ENCODE results near the gene CCNT2.

- no peak for TF ChIP-seq EP300 (IDR thresholded peaks at IDR 0.05)
- no peak for TF ChIP-seq CTCF (IDR thresholded peaks at IDR 0.05)
- no peak for TF ChIP-seq POLR2AphosphoS5 (IDR thresholded peaks at IDR 0.05)
Measured at GRCh38 chr2:134911400-134911785, 7.2 kb upstream of the CCNT2 start.
